Measurements from ENCODE around the gene ERCC8. TPM values are rescaled to one million over a fixed set of nuclear protein-coding genes. Genes with fewer than 3 reads are reported as not detected.

The ERCC8 gene
- polyA plus RNA-seq, 3 donors, result 5.5 to 16.8 (median 10.6) TPM

GRCh38 chr5:60830581-60831127, 114.2 kb downstream of the ERCC8 start:
- no peak overlapping the region for H3K9ac ChIP-seq (ENCODE audit: insufficient read depth, low read length, poor library complexity, severe bottlenecking)
- H3K4me1 Mint-ChIP-seq, result peaks cover 2% of the 10 kb centered on the region
- H3K27me3 Mint-ChIP-seq (ENCODE audit: low read depth in 3 of 3), result no peaks in the 10 kb centered on the region
- no peak for DNase-seq
- no peak overlapping the region for H3K4me3 Mint-ChIP-seq
- H3K27me3 ChIP-seq (ENCODE audit: control insufficient read depth in 2 of 2, insufficient read depth in 2 of 2, low read length in 2 of 2), result no peaks in the 10 kb centered on the region
- H3K27ac Mint-ChIP-seq, result no peak overlapping the region
- no peak overlapping the region for H3K27ac ChIP-seq (ENCODE audit: low read depth in 1 of 2, low read length in 2 of 2)
- H2AFZ ChIP-seq (ENCODE audit: insufficient read depth, low read depth, low read length, poor library complexity, severe bottlenecking), result no peak overlapping the region
- no peaks in the 10 kb centered on the region for H3K79me2 ChIP-seq (ENCODE audit: insufficient read depth, low read length)
- H3K36me3 Mint-ChIP-seq, result no peaks in the 10 kb centered on the region
- no peaks in the 10 kb centered on the region for H3K4me1 ChIP-seq (ENCODE audit: control insufficient read depth in 1 of 2, insufficient read depth in 2 of 2, low read length in 2 of 2)
- H3K4me2 ChIP-seq (replicated peaks; ENCODE audit: extremely low read depth, low read length, poor library complexity, severe bottlenecking), result no peak overlapping the region
- no peak overlapping the region for H3K4me3 ChIP-seq (replicated peaks in 1 of 3; ENCODE audit: low read depth in 2 of 3, low read length in 3 of 3)
- TF ChIP-seq, protein P1, sequence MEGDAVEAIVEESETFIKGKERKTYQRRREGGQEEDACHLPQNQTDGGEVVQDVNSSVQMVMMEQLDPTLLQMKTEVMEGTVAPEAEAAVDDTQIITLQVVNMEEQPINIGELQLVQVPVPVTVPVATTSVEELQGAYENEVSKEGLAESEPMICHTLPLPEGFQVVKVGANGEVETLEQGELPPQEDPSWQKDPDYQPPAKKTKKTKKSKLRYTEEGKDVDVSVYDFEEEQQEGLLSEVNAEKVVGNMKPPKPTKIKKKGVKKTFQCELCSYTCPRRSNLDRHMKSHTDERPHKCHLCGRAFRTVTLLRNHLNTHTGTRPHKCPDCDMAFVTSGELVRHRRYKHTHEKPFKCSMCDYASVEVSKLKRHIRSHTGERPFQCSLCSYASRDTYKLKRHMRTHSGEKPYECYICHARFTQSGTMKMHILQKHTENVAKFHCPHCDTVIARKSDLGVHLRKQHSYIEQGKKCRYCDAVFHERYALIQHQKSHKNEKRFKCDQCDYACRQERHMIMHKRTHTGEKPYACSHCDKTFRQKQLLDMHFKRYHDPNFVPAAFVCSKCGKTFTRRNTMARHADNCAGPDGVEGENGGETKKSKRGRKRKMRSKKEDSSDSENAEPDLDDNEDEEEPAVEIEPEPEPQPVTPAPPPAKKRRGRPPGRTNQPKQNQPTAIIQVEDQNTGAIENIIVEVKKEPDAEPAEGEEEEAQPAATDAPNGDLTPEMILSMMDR (IDR thresholded peaks at IDR 0.05), result no peak
- H3K9me3 ChIP-seq (replicated peaks in 1 of 2; ENCODE audit: control insufficient read depth in 1 of 2, insufficient read depth in 1 of 2, low read length in 2 of 2), result no peaks in the 10 kb centered on the region
- H4K20me1 ChIP-seq (ENCODE audit: insufficient read depth, low read length), result no peaks in the 10 kb centered on the region
- intact Hi-C loops (cut with micrococcal nuclease), result no loop called here
- H3K36me3 ChIP-seq (replicated peaks in 1 of 2; ENCODE audit: control insufficient read depth in 1 of 2, insufficient read depth in 2 of 2, low read length in 2 of 2), result no peaks in the 10 kb centered on the region
- peaks cover 0 to 2% (median 0%) of the 10 kb centered on the region in 7 donors for H3K9me3 Mint-ChIP-seq

- Histone ChIP-seq H2AFZ (ENCODE audit: insufficient read depth, low read depth, low read length, poor library complexity, severe bottlenecking) (no peak overlapping the region), H3K36me3 (replicated peaks in 1 of 2; ENCODE audit: control insufficient read depth in 1 of 2, insufficient read depth in 2 of 2, low read length in 2 of 2) (no peaks in the 10 kb centered on the region), H3K9me3 (replicated peaks in 1 of 2; ENCODE audit: control insufficient read depth in 1 of 2, insufficient read depth in 1 of 2, low read length in 2 of 2) (no peaks in the 10 kb centered on the region), H3K4me2 (replicated peaks; ENCODE audit: extremely low read depth, low read length, poor library complexity, severe bottlenecking) (no peak overlapping the region), H3K79me2 (ENCODE audit: insufficient read depth, low read length) (no peaks in the 10 kb centered on the region), H3K4me3 (replicated peaks in 1 of 3; ENCODE audit: low read depth in 2 of 3, low read length in 3 of 3) (no peak overlapping the region), H3K27me3 (ENCODE audit: control insufficient read depth in 2 of 2, insufficient read depth in 2 of 2, low read length in 2 of 2) (no peaks in the 10 kb centered on the region), H4K20me1 (ENCODE audit: insufficient read depth, low read length) (no peaks in the 10 kb centered on the region), H3K9ac (ENCODE audit: insufficient read depth, low read length, poor library complexity, severe bottlenecking) (no peak overlapping the region), H3K4me1 (ENCODE audit: control insufficient read depth in 1 of 2, insufficient read depth in 2 of 2, low read length in 2 of 2) (no peaks in the 10 kb centered on the region), H3K27ac (ENCODE audit: low read depth in 1 of 2, low read length in 2 of 2) (no peak overlapping the region)
- H3K27ac Mint-ChIP-seq, result no peak overlapping the region
- H3K36me3 Mint-ChIP-seq, result no peaks in the 10 kb centered on the region
- 83% methylated on average over 2 of the region's 2 CpGs for WGBS (ENCODE audit: insufficient coverage)
- no peak for DNase-seq
- TF ChIP-seq, protein P1 (IDR thresholded peaks at IDR 0.05), result no peak
- no peaks in the 10 kb centered on the region for H3K27me3 Mint-ChIP-seq (ENCODE audit: low read depth in 3 of 3)
- H3K4me3 Mint-ChIP-seq, result no peak overlapping the region
- intact Hi-C loops (cut with micrococcal nuclease), result no loop called here
- H3K9me3 Mint-ChIP-seq, result peaks cover 0 to 2% (median 0%) of the 10 kb centered on the region in 7 donors
- peaks cover 2% of the 10 kb centered on the region for H3K4me1 Mint-ChIP-seq
These were observed 115.2 kb downstream of the ERCC8 start for GRCh38 chr5:60829490-60830266.

Data from CD14-positive monocyte (primary cell).